HepG2 (cell line): ENCODE results near the gene RAD51D. TPM values are rescaled to one million over a fixed set of nuclear protein-coding genes. Genes with fewer than 3 reads are reported as not detected.

Source experiments
- NR0B2 ChIP-seq: sonication (generic); formaldehyde crosslinking; IDR thresholded peaks from 2 replicates; pipeline ENCODE4 v1.4.0; 2020; ENCODE audit warnings: mild to moderate bottlenecking, missing genetic modification reagents
- PAXIP1 ChIP-seq: sonication (generic); formaldehyde crosslinking; conservative IDR thresholded peaks from 2 replicates; pipeline ENCODE4 v1.4.0; 2020; ENCODE audit warnings: mild to moderate bottlenecking, missing genetic modification reagents, moderate library complexity
- RAD21 ChIP-seq: fragments of 450-650 bp; formaldehyde crosslinking; IDR thresholded peaks from 2 replicates; pipeline ENCODE4 v1.5.0; 2020; ENCODE audit warnings: mild to moderate bottlenecking
- THYN1 ChIP-seq: sonication (generic); formaldehyde crosslinking; IDR thresholded peaks from 2 replicates; pipeline ENCODE4 v1.8.1; 2023; ENCODE audit warnings: low read depth, mild to moderate bottlenecking, moderate library complexity, missing genetic modification reagents, borderline replicate concordance
- XBP1 ChIP-seq: sonication (generic); formaldehyde crosslinking; IDR thresholded peaks from 2 replicates; pipeline ENCODE4 v1.5.0; 2020; ENCODE audit warnings: missing genetic modification reagents
- ZFP36L1 ChIP-seq: sonication (generic); formaldehyde crosslinking; IDR thresholded peaks from 2 replicates; pipeline ENCODE4 v1.8.0; 2022; ENCODE audit warnings: mild to moderate bottlenecking, missing genetic modification reagents, moderate library complexity
- ZNF281 ChIP-seq: sonication (generic); formaldehyde crosslinking; IDR thresholded peaks from 2 replicates; pipeline ENCODE4 v1.4.0; 2020; ENCODE audit warnings: missing genetic modification reagents, borderline replicate concordance
- ZNF282 ChIP-seq: fragments of 450-650 bp; IDR thresholded peaks from 2 replicates; pipeline ENCODE4 v1.6.1; 2018; ENCODE audit not compliant: partially characterized antibody
- ZSCAN22 ChIP-seq: sonication (generic); formaldehyde crosslinking; IDR thresholded peaks from 2 replicates; pipeline ENCODE4 v1.4.0; 2020; ENCODE audit warnings: mild to moderate bottlenecking, missing genetic modification reagents
- polyA plus RNA-seq, 8 experiments: library from polyadenylated mRNA; depleted of rRNA in 3 of 8; stranded (reverse) in 7 of 8; unstranded in 1 of 8; fragments of >200 nt; fragmentation: Illumina TruSeq in 4 of 8; extraction: Trizol in 4 of 8; gene quantifications; 2 replicates each; pipeline versions ENCODE4 v1.2.1 to v1.2.3, GENCODE V29; 2011 to 2016; ENCODE audit warnings: low read depth in 4 of 8, missing spikeins in 1 of 8, mixed read lengths in 1 of 8; ENCODE audit not compliant: insufficient read depth in 1 of 8
- total RNA-seq, 5 experiments: library from RNA; depleted of rRNA; stranded (reverse); fragments of >200 nt; fragmentation: Illumina TruSeq; extraction: Trizol; gene quantifications; 2 replicates each; pipeline ENCODE4 v1.2.3, GENCODE V29; 2016; ENCODE audit warnings: low read depth in 1 of 5
- TF ChIP-seq, protein P1 (sequence below): sonication (generic); formaldehyde crosslinking; IDR thresholded peaks from 2 replicates; pipeline ENCODE4 v1.5.0; 2020; ENCODE audit warnings: mild to moderate bottlenecking, missing genetic modification reagents
- TF ChIP-seq, protein P2 (sequence below): sonication (generic); formaldehyde crosslinking; IDR thresholded peaks from 2 replicates; pipeline ENCODE4 v1.4.0; 2020; ENCODE audit warnings: missing genetic modification reagents, mild to moderate bottlenecking, borderline replicate concordance
- TF ChIP-seq, protein P3 (sequence below): sonication (generic); formaldehyde crosslinking; IDR thresholded peaks from 2 replicates; pipeline ENCODE4 v1.5.0; 2020; ENCODE audit warnings: mild to moderate bottlenecking, missing genetic modification reagents, borderline replicate concordance

RAD51D gene
- total and polyA plus RNA-seq, 2 of the 13 experiments (the other 11 are each of a cell fraction or from before 2014, with no cell fraction given): 6.7 to 13.1 TPM

DNA sequence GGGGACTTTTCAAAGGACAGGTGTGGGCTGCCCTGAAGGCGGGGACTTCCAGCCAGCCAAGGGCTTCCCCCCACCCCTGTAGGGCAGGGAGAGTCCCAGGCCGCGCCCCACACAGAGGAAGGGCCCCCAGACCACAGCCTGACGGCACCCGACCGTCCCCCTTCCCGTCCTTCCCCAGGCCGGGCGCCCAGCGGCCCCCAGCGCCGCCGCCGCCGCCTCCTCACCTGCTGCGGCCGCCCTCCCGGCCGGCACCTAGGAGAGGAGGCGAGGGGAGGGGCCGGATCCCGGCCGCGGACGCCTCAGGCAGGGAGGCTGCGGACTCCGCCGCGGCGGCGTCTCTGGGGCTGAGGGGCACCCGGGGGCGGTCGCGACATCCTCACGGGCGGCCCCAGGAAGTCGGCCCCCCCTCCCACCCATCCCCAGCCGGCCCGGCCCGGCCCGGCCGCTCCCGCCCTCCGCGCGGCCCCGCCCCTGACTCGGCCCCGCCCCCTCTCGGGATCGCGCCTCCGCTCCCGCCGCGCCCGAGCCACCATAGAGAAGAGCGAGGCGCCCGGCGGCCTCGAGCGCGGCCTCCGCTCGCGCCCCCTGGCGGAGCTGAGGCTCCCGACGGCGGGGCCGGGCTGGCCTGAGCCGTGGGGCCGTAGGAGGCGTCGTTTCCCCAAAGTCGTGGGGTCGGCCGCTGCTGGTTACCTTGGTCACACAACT lies 30.6 kb downstream of the RAD51D start (continued):
- TF ChIP-seq PAXIP1 (CRISPR knock-in tag): no peak
- no peak for TF ChIP-seq XBP1
- TF ChIP-seq, protein P1, sequence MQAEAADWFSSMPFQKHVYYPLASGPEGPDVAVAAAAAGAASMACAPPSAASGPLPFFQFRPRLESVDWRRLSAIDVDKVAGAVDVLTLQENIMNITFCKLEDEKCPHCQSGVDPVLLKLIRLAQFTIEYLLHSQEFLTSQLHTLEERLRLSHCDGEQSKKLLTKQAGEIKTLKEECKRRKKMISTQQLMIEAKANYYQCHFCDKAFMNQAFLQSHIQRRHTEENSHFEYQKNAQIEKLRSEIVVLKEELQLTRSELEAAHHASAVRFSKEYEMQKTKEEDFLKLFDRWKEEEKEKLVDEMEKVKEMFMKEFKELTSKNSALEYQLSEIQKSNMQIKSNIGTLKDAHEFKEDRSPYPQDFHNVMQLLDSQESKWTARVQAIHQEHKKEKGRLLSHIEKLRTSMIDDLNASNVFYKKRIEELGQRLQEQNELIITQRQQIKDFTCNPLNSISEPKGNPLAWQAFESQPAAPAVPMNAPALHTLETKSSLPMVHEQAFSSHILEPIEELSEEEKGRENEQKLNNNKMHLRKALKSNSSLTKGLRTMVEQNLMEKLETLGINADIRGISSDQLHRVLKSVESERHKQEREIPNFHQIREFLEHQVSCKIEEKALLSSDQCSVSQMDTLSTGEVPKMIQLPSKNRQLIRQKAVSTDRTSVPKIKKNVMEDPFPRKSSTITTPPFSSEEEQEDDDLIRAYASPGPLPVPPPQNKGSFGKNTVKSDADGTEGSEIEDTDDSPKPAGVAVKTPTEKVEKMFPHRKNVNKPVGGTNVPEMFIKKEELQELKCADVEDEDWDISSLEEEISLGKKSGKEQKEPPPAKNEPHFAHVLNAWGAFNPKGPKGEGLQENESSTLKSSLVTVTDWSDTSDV (CRISPR knock-in tag): 0 out of 2 replicates have a peak, but pooled peaks have one; percentile 21
- no peak for TF ChIP-seq ZSCAN22 (CRISPR knock-in tag)
- TF ChIP-seq RAD21: peak; percentile 93
- TF ChIP-seq ZNF281 (CRISPR knock-in tag): no peak
- TF ChIP-seq NR0B2 (CRISPR knock-in tag): 0 out of 2 replicates have a peak, but pooled peaks have one; percentile 15
- TF ChIP-seq, protein P2, sequence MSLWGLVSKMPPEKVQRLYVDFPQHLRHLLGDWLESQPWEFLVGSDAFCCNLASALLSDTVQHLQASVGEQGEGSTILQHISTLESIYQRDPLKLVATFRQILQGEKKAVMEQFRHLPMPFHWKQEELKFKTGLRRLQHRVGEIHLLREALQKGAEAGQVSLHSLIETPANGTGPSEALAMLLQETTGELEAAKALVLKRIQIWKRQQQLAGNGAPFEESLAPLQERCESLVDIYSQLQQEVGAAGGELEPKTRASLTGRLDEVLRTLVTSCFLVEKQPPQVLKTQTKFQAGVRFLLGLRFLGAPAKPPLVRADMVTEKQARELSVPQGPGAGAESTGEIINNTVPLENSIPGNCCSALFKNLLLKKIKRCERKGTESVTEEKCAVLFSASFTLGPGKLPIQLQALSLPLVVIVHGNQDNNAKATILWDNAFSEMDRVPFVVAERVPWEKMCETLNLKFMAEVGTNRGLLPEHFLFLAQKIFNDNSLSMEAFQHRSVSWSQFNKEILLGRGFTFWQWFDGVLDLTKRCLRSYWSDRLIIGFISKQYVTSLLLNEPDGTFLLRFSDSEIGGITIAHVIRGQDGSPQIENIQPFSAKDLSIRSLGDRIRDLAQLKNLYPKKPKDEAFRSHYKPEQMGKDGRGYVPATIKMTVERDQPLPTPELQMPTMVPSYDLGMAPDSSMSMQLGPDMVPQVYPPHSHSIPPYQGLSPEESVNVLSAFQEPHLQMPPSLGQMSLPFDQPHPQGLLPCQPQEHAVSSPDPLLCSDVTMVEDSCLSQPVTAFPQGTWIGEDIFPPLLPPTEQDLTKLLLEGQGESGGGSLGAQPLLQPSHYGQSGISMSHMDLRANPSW (CRISPR knock-in tag): no peak
- no peak for TF ChIP-seq ZNF282
- TF ChIP-seq THYN1 (CRISPR knock-in tag): no peak
- no peak for TF ChIP-seq ZFP36L1 (CRISPR knock-in tag)
- TF ChIP-seq, protein P3, sequence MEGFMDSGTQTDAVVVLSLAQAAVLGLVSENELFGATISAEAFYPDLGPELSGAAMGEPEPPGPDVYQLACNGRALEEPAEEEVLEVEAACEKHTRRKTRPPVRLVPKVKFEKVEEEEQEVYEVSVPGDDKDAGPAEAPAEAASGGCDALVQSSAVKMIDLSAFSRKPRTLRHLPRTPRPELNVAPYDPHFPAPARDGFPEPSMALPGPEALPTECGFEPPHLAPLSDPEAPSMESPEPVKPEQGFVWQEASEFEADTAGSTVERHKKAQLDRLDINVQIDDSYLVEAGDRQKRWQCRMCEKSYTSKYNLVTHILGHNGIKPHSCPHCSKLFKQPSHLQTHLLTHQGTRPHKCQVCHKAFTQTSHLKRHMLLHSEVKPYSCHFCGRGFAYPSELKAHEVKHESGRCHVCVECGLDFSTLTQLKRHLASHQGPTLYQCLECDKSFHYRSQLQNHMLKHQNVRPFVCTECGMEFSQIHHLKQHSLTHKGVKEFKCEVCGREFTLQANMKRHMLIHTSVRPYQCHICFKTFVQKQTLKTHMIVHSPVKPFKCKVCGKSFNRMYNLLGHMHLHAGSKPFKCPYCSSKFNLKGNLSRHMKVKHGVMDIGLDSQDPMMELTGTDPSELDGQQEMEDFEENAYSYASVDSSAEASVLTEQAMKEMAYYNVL (CRISPR knock-in tag): 0 out of 2 replicates have a peak, but pooled peaks have one; percentile 8
